ENCODE measurements around the gene IMMP2L.
"Not testable (repeated sequence)": the region's sequence is repeated elsewhere in the genome, so short reads cannot be mapped to it uniquely, and the experiment has no call there.

- TF ChIP-seq CTCF (IDR thresholded peaks at IDR 0.05); POLR2AphosphoS5 (IDR thresholded peaks at IDR 0.05; ENCODE audit: low read depth, low read length); SIN3A (IDR thresholded peaks at IDR 0.05; ENCODE audit: borderline replicate concordance, insufficient read depth, low read depth, low read length); REST (IDR thresholded peaks at IDR 0.05; ENCODE audit: insufficient read depth in 1 of 2, low read depth in 2 of 2, low read length in 1 of 2): not testable (repeated sequence)
These were observed 19.6 kb upstream of the IMMP2L start for GRCh38 chr7:111581784-111582488.
